T-helper 1 cell treated with Interleukin-12 subunit alpha and Interleukin-12 subunit beta and Interleukin-4 antibody, amounts not matched to agents 30 μg/mL and 1 μg/mL, for 36 hours (primary cell): ENCODE data around the gene TMEM198.

ENCODE experiments used
- H3K27ac Mint-ChIP-seq: one replicate; pipeline ENCODE4 v1.8.0; 2021; ENCODE audit warnings: mild to moderate bottlenecking, mixed read lengths
- H3K27me3 Mint-ChIP-seq: one replicate; pipeline ENCODE4 v1.8.0; 2021; ENCODE audit warnings: low read depth, mixed read lengths
- H3K36me3 Mint-ChIP-seq: one replicate; pipeline ENCODE4 v1.8.0; 2021; ENCODE audit warnings: low read depth, mixed read lengths
- H3K4me1 Mint-ChIP-seq: one replicate; pipeline ENCODE4 v1.8.0; 2021; ENCODE audit warnings: low read depth, mixed read lengths
- H3K4me3 Mint-ChIP-seq: one replicate; pipeline ENCODE4 v1.8.0; 2021; ENCODE audit warnings: mild to moderate bottlenecking, moderate library complexity, mixed read lengths
- H3K9me3 Mint-ChIP-seq: one replicate; pipeline ENCODE4 v1.8.0; 2021; ENCODE audit warnings: mixed read lengths

TMEM198 gene

DNA sequence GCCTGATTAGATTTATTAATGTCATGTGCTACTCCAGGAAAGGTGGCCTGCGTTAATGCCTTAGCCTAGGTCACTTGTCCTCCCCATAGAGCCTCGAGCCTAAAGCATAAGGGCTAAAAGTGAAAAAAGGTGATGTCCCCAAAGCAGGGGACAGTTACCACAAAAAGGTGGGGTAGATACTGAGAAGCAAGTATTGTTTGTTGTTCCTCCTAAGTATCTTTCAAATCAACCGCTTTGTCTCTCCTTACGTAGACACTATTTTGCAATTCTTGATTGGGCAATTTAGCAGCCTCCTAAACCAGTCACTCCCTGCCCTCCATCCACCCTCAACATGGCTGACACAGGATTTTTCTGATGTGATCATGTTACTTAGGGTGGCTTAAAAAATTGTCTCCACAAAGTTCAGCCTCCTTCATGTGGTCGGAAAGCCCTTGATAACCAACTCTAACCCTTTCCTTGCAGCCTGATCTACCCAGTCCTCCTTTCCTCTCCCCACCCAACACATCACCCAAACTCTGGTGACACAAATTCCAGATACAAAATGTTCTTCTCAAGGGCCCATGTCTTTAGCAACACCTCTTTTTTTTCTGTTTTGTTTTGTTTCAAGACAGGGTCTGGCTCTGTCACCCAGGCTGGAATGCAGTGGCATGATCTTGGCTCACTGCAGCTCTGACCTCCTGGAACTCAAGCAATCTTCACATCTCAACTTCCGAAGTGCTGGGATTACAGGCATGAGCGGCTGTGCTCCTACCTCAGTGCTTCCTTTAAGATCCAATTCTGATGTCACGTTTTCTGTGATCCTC, 35.2 kb downstream of the TMEM198 start:
- Mint-ChIP-seq H3K4me3 (no peak overlapping the region), H3K9me3 (no peaks in the 10 kb centered on the region), H3K27ac (peak overlapping the region; percentile 34), H3K4me1 (no peaks in the 10 kb centered on the region), H3K27me3 (peaks cover 15% of the 10 kb centered on the region), H3K36me3 (no peaks in the 10 kb centered on the region)

DNA sequence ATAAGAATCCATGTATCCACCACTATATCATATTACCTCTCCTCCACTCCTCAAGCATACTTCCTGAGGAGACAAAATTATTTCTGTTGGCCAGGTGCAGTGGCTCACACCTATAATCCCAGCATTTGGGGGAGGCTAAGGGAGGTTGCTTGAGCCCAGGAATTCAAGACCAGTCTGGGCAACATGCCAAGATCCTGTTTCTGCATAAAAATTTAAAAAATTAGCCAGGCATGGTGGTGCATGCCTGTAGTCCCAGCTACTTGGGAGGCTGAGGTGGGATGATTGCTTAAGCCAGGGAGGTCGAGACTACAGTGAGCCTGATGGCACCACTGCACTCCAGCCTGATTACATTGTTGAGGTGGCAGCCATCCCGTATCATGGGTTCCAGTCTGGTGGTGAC, 37.5 kb downstream of the TMEM198 start:
- Mint-ChIP-seq H3K4me1 (no peaks in the 10 kb centered on the region), H3K27me3 (peaks cover 14% of the 10 kb centered on the region), H3K36me3 (no peaks in the 10 kb centered on the region), H3K4me3 (no peak overlapping the region), H3K27ac (no peak overlapping the region), H3K9me3 (no peaks in the 10 kb centered on the region)

DNA sequence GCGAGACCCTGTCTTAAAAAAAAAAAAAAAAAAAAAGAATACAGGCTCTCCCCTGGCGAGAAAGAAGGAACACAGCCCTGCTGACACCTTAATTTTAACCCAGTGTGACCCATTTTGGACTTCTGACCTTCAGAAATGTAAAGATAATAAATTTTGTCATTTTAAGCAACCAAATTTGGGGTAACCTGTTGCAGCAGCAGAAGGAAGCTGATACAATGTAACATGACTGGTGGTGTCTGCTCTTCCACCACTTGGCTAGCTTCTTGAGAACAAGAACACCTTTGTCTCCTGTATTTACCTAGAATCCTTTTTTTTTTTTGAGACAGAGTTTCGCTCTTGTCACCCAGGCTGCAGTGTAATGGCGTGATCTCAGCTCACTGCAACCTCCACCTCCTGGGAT, 47.3 kb downstream of the TMEM198 start:
- peaks cover 1% of the 10 kb centered on the region for H3K4me1 Mint-ChIP-seq
- peaks cover 7% of the 10 kb centered on the region for H3K27me3 Mint-ChIP-seq
- no peaks in the 10 kb centered on the region for H3K9me3 Mint-ChIP-seq
- no peaks in the 10 kb centered on the region for H3K36me3 Mint-ChIP-seq
- H3K27ac Mint-ChIP-seq: no peak overlapping the region
- H3K4me3 Mint-ChIP-seq: no peak overlapping the region

DNA sequence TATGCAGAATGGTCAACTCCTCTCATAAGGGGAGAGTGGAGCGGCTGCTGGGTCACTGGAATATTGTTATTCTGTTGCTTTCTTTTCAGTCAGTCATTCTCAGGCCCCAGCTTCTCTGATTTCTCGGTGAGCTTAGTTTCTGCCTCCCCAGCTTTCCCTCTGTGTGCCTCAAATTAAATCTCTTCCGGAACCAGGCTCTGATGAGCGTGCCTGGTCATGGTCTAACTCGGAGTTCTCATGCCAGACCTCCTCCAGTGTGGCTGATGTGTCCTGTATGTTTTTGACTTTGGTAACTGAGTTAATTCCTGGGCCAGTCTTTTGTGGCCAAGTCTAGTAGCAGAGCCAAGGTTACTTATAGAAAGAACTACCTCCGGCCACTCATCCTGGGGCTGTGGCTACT, 48.9 kb downstream of the TMEM198 start:
- Mint-ChIP-seq H3K27ac (no peak overlapping the region), H3K4me3 (no peak overlapping the region)

DNA sequence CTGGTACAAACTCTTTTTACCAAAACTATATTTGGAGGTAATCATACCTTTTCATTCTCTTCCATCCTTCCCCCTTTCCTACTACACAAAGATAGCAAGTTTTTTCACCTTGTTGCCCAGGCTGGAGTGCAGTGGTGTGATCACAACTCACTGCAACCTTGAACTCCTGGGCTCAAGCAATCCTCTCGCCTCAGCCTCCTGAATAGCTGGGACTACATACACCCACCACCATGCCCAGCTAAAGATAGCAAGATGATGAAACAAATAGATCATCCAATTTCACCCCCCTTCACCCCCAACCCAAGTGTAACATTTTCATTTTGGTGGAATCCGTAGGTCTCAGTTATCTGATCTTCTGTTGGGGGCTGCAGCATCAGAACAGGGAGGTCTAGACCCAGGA, 49.3 kb downstream of the TMEM198 start:
- no peak overlapping the region for H3K27ac Mint-ChIP-seq
- H3K4me1 Mint-ChIP-seq: peaks cover 8% of the 10 kb centered on the region
- no peaks in the 10 kb centered on the region for H3K9me3 Mint-ChIP-seq
- peaks cover under 1% of the 10 kb centered on the region for H3K36me3 Mint-ChIP-seq
- no peak overlapping the region for H3K4me3 Mint-ChIP-seq
- H3K27me3 Mint-ChIP-seq: peaks cover 5% of the 10 kb centered on the region

More for the DNA sequence above, 48.9 kb downstream of the TMEM198 start:
- Mint-ChIP-seq H3K27me3 (peaks cover 5% of the 10 kb centered on the region), H3K4me1 (peaks cover 5% of the 10 kb centered on the region), H3K36me3 (no peaks in the 10 kb centered on the region), H3K9me3 (no peaks in the 10 kb centered on the region)

DNA sequence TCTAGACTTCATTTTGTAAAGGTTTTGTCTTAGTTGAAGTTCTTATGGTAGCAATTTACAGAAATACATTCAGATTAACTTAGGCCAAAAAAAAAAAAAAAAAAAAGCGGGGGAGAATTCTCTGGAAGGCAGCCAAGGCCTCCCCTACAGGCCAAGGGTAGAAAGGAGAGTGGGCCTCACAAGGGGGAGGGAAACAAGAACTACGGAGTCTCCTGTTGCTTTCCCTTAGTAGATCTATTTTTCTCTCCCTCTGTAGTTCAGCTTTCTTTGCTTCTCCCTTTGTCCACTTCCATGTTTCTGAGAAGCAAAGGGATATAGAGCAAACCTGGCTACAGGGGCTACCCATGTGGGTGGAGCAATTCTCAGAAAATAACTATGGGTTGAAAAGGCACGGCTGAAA, 51.4 kb downstream of the TMEM198 start:
- peaks cover 5% of the 10 kb centered on the region for H3K27me3 Mint-ChIP-seq
- no peak overlapping the region for H3K27ac Mint-ChIP-seq
- no peaks in the 10 kb centered on the region for H3K9me3 Mint-ChIP-seq
- peaks cover 2% of the 10 kb centered on the region for H3K36me3 Mint-ChIP-seq
- H3K4me3 Mint-ChIP-seq: no peak overlapping the region
- peaks cover 19% of the 10 kb centered on the region for H3K4me1 Mint-ChIP-seq

DNA sequence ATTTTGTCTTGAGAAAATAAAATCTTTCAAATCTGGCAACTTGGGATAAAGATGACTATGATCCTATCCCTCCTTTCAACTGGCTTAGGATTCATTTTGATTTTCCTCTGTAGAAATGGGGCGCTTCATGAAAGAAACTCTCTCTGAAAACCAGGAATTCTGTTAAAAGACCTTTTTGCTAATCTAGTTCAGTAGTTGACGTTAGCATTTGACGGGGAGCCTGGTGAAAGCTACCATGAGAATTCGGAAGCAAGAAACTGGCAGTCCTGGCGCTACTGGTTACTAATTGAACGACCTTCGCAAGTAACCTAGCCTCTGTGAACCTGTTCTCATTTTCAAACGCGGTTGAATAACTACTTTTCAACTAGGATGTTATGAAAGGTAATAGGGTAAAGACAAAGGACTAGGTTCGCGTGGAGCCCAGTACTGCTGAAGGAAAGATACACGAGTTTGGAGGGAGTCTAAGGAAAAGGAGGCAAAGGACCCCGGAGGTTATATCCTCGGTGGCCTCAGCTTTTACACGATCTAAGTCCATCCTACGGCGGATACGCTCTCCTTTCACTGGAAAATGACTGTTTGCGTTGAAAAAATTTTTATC, 53.2 kb downstream of the TMEM198 start:
- peaks cover 5% of the 10 kb centered on the region for H3K27me3 Mint-ChIP-seq
- peak overlapping the region; percentile 94 for H3K27ac Mint-ChIP-seq
- peak overlapping the region; percentile 93 for H3K4me3 Mint-ChIP-seq
- no peaks in the 10 kb centered on the region for H3K9me3 Mint-ChIP-seq
- peaks cover 19% of the 10 kb centered on the region for H3K4me1 Mint-ChIP-seq
- H3K36me3 Mint-ChIP-seq: peaks cover 5% of the 10 kb centered on the region

DNA sequence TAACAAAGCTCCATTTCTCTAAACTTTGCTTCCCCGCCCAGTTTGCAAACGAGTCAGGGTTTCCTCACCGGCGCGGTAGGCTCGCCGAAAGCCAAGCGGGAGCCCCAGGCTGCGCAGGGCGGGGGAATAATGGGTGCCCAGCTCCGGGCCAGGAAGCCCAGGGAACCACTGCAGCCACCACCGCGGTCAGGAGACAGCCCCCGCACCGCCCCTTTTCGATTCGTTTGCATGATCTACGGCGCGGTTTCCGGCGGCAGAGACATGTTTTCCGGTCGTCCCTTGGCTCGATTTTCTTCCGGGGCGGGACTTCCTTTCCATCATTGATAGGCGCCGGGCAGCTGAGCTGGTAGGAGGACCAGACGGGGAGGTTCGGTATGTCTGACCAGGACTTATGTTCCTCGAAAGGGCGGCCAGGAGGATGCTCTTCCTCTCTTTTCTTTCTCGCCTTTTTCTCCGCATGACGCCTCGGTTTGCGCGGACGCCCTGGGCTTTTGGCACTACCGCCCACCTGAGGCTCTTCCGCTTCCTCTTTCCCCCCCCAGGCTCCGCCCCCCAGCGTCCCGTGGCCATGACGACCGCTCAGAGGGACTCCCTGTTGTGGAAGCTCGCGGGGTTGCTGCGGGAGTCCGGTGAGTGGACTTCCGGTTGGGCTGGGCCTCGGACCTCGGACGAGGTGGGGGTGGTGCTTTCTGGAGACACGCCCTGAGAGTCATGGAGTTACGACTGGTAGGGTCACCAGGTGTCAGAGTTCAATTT, 53.9 kb downstream of the TMEM198 start, which contains the start of gene STK11IP:
Gene STK11IP, plus strand, starts transcription at position 306 of the 756 bp plus-strand sequence. Its CDS starts 263 bp downstream, at position 569.
- peaks cover 19% of the 10 kb centered on the region for H3K4me1 Mint-ChIP-seq
- peaks cover 7% of the 10 kb centered on the region for H3K36me3 Mint-ChIP-seq
- peak within 1 kb of the TSS; percentile 94 for H3K27ac Mint-ChIP-seq
- H3K9me3 Mint-ChIP-seq: no peaks in the 10 kb centered on the region
- H3K27me3 Mint-ChIP-seq: peaks cover 5% of the 10 kb centered on the region
- H3K4me3 Mint-ChIP-seq: peak within 1 kb of the TSS; percentile 93

DNA sequence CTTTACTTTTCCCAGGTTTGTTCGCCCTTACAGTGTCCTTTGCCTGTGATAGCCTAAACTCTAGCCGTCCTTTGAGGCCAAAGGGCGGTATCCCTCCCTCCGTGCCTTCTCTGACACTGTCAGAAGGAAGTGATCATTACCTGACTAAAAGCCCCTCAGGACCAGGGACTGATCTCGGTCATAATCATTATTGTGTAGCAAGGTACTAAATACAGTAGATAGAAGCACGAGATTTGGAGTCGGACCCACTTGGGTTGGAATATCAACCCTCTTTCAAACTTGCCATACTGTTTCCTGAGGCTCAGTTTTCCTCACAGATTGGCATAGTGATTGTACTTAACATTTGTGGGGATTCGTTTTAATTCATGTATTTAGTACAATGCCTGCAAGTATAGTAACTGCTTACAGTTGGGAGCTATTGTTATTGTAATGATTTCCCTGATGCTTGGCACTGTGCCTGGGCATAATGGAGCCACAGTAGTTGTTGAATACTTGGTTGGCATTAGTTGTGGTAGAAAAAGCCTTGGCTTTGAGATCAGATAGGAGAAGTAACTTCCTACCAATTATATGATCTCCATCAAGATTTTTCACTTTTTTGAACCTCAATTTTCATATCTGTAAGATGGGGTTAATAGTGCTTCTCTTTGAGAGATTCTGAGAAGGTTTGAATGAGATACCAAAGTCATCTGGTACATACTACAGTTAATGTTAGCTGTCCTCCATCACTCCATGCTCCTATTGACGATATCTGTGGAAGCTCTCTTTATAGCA, 54.7 kb downstream of the TMEM198 start:
- H3K27ac Mint-ChIP-seq: peak overlapping the region; percentile 94
- H3K4me1 Mint-ChIP-seq: peaks cover 19% of the 10 kb centered on the region
- H3K27me3 Mint-ChIP-seq: no peaks in the 10 kb centered on the region
- peak overlapping the region; percentile 93 for H3K4me3 Mint-ChIP-seq
- H3K9me3 Mint-ChIP-seq: no peaks in the 10 kb centered on the region
- peaks cover 8% of the 10 kb centered on the region for H3K36me3 Mint-ChIP-seq
